SK-N-SH (cell line): ENCODE results near the gene OR51B6. TPM values are rescaled to one million over a fixed set of nuclear protein-coding genes. Genes with fewer than 3 reads are reported as not detected.

Source experiments
- CTCF ChIA-PET: fragments of 300-600, 350-600 bp; formaldehyde crosslinking; extraction: SDS; loops from one replicate; lab custom pipeline; 2021; lab: Yijun Ruan, JAX
- POLR2A ChIA-PET: fragments of 350-600 bp; sonication (Branson Sonifier 250); formaldehyde crosslinking; extraction: SDS; loops from one replicate; lab custom pipeline; 2020; ENCODE audit warnings: antibody characterized with exemption, inconsistent platforms; lab: Yijun Ruan, JAX
- DNase-seq: peaks from one replicate; pipeline ENCODE4 v3.0.0; 2012
- H2AFZ ChIP-seq: fragments of 200-600 bp; sonication (generic); 2 replicates; pipeline ENCODE4 v1.8.1; 2016; ENCODE audit warnings: antibody characterized with exemption, mild to moderate bottlenecking, low read depth
- H3F3A ChIP-seq: fragments of 200-600 bp; sonication (generic); replicated peaks from 2 replicates; pipeline ENCODE3; 2016; ENCODE audit warnings: antibody characterized with exemption, mild to moderate bottlenecking; ENCODE audit not compliant: insufficient read depth
- H3K27ac ChIP-seq, 2 experiments: fragments of 200-500 bp in 1 of 2; fragments of 200-600 bp in 1 of 2; sonication (Bioruptor generic) in 1 of 2; sonication (generic), shearing (Covaris generic) in 1 of 2; 2 replicates each; pipeline versions ENCODE4 v1.5.1 to v1.6.1; 2014 to 2016; ENCODE audit warnings: low read depth in 2 of 2, inconsistent platforms in 1 of 2, low read length in 1 of 2, mild to moderate bottlenecking in 1 of 2, mixed read lengths in 1 of 2
- H3K27me3 ChIP-seq: fragments of 200-600 bp; sonication (generic), shearing (Covaris generic); 2 replicates; pipeline ENCODE4 v1.6.1; 2016; ENCODE audit warnings: mixed run types; ENCODE audit not compliant: insufficient read depth
- H3K36me3 ChIP-seq, 2 experiments: fragments of 200-500 bp in 1 of 2; fragments of 200-600 bp in 1 of 2; sonication (Bioruptor generic) in 1 of 2; sonication (generic) in 1 of 2; replicated peaks in 1 of 2; 2 replicates each; pipeline versions ENCODE3 to v1.5.1; 2014 to 2016; ENCODE audit warnings: low read length in 1 of 2, mild to moderate bottlenecking in 1 of 2; ENCODE audit not compliant: insufficient read depth in 2 of 2, control insufficient read depth in 1 of 2
- H3K4me1 ChIP-seq, 2 experiments: fragments of 200-500 bp in 1 of 2; fragments of 200-600 bp in 1 of 2; sonication (Bioruptor generic) in 1 of 2; sonication (generic), shearing (Covaris generic) in 1 of 2; 2 replicates each; pipeline versions ENCODE4 v1.5.1 to v1.6.1; 2014 to 2016; ENCODE audit warnings: low read depth in 1 of 2, low read length in 1 of 2, mixed run types in 1 of 2; ENCODE audit not compliant: insufficient read depth in 2 of 2, control insufficient read depth in 1 of 2
- H3K4me2 ChIP-seq: fragments of 200-600 bp; sonication (generic), shearing (Covaris generic); 2 replicates; pipeline ENCODE4 v1.6.1; 2017; ENCODE audit warnings: mixed run types
- H3K4me3 ChIP-seq, 2 experiments: fragments of 200-500 bp in 1 of 2; fragments of 200-600 bp in 1 of 2; sonication (Bioruptor generic) in 1 of 2; sonication (generic), shearing (Covaris generic) in 1 of 2; 2 replicates each; pipeline versions ENCODE4 v1.5.1 to v1.8.1; 2014 to 2016; ENCODE audit warnings: low read depth in 2 of 2, inconsistent platforms in 1 of 2, low read length in 1 of 2, mild to moderate bottlenecking in 1 of 2, mixed read lengths in 1 of 2, moderate library complexity in 1 of 2
- H3K79me2 ChIP-seq: fragments of 200-600 bp; sonication (generic); 2 replicates; pipeline ENCODE4 v1.8.1; 2017; ENCODE audit warnings: mild to moderate bottlenecking; ENCODE audit not compliant: insufficient read depth
- H3K9ac ChIP-seq: fragments of 200-600 bp; sonication (generic); 2 replicates; pipeline ENCODE4 v1.6.1; 2017; ENCODE audit warnings: mixed run types
- H3K9me2 ChIP-seq: fragments of 200-600 bp; sonication (generic); 2 replicates; pipeline ENCODE4 v1.6.1; 2017; ENCODE audit warnings: mixed run types
- H3K9me3 ChIP-seq: fragments of 200-600 bp; sonication (generic); 2 replicates; pipeline ENCODE4 v1.6.1; 2017; ENCODE audit warnings: mixed run types, mild to moderate bottlenecking, moderate library complexity
- H4K20me1 ChIP-seq: fragments of 200-600 bp; sonication (generic); 2 replicates; pipeline ENCODE4 v1.6.1; 2017; ENCODE audit warnings: mild to moderate bottlenecking, mixed run types; ENCODE audit not compliant: insufficient read depth
- CHD2 ChIP-seq: fragments of 150-350 bp; IDR thresholded peaks from 2 replicates; pipeline ENCODE4 v1.6.1; 2018; ENCODE audit warnings: low read length; ENCODE audit not compliant: partially characterized antibody
- ELF1 ChIP-seq: IDR thresholded peaks from 2 replicates; pipeline ENCODE4 v1.4.0; 2012
- EP300 ChIP-seq, 2 experiments: IDR thresholded peaks; 2 replicates each; pipeline versions ENCODE4 v1.4.0 to v1.6.1; 2012; ENCODE audit warnings: borderline replicate concordance in 1 of 2, low read depth in 1 of 2, low read length in 1 of 2
- EZH2phosphoT487 ChIP-seq: fragments of 200-600 bp; sonication (generic); IDR thresholded peaks from 2 replicates; pipeline ENCODE4 v1.6.1; 2017; ENCODE audit warnings: low read depth, mixed run types, mild to moderate bottlenecking, antibody characterized with exemption, moderate library complexity, borderline replicate concordance
- FOSL2 ChIP-seq: IDR thresholded peaks from 2 replicates; pipeline ENCODE4 v1.4.0; 2012; ENCODE audit warnings: low read depth, mild to moderate bottlenecking, moderate library complexity, borderline replicate concordance
- FOXJ3 ChIP-seq: sonication (generic); formaldehyde crosslinking; IDR thresholded peaks from 2 replicates; pipeline ENCODE4 v1.5.1; 2020; ENCODE audit warnings: mild to moderate bottlenecking, missing genetic modification reagents
- FOXM1 ChIP-seq: IDR thresholded peaks from 2 replicates; pipeline ENCODE4 v1.4.0; 2012; ENCODE audit warnings: low read depth, mild to moderate bottlenecking
- GATA2 ChIP-seq: sonication (generic); formaldehyde crosslinking; IDR thresholded peaks from 2 replicates; pipeline ENCODE4 v1.5.0; 2020; ENCODE audit warnings: mild to moderate bottlenecking, missing genetic modification reagents
- JUND ChIP-seq: IDR thresholded peaks from 2 replicates; pipeline ENCODE4 v1.4.0; 2012
- MEF2A ChIP-seq: IDR thresholded peaks from 2 replicates; pipeline ENCODE4 v1.4.0; 2012; ENCODE audit warnings: low read depth, borderline replicate concordance
- NFIC ChIP-seq: IDR thresholded peaks from 2 replicates; pipeline ENCODE4 v1.4.0; 2012; ENCODE audit warnings: borderline replicate concordance
- NRF1 ChIP-seq: IDR thresholded peaks from 2 replicates; pipeline ENCODE4 v1.6.1; 2012; ENCODE audit warnings: low read depth, mild to moderate bottlenecking, low read length
- PBX3 ChIP-seq: IDR thresholded peaks from 2 replicates; pipeline ENCODE4; 2012
- POLR2AphosphoS5 ChIP-seq: IDR thresholded peaks from 2 replicates; pipeline ENCODE4 v1.6.1; 2012; ENCODE audit warnings: low read depth, low read length
- RAD21 ChIP-seq: IDR thresholded peaks from 2 replicates; pipeline ENCODE4 v1.6.1; 2012; ENCODE audit warnings: mild to moderate bottlenecking, low read length
- REST ChIP-seq: IDR thresholded peaks from 2 replicates; pipeline ENCODE4 v1.6.1; 2012; ENCODE audit warnings: mild to moderate bottlenecking, low read depth, low read length, moderate library complexity
- RFX5 ChIP-seq: IDR thresholded peaks from 2 replicates; pipeline ENCODE4 v1.6.1; 2012; ENCODE audit warnings: mild to moderate bottlenecking, improper control_type of control experiment, low read length
- RXRA ChIP-seq: IDR thresholded peaks from 2 replicates; pipeline ENCODE4 v1.4.0; 2012; ENCODE audit warnings: low read depth, mild to moderate bottlenecking, borderline replicate concordance
- SIN3A ChIP-seq: IDR thresholded peaks from 2 replicates; pipeline ENCODE4 v1.6.1; 2012; ENCODE audit warnings: low read depth, mild to moderate bottlenecking, low read length, moderate library complexity, borderline replicate concordance
- SMC3 ChIP-seq: IDR thresholded peaks from 2 replicates; pipeline ENCODE4 v1.6.1; 2012; ENCODE audit warnings: low read depth, low read length, improper control_type of control experiment
- TAF1 ChIP-seq: IDR thresholded peaks from 2 replicates; pipeline ENCODE4 v1.6.1; 2012; ENCODE audit warnings: low read depth, mild to moderate bottlenecking, low read length, moderate library complexity, borderline replicate concordance
- USF2 ChIP-seq: fragments of 150-350 bp; IDR thresholded peaks from 2 replicates; pipeline ENCODE4 v1.6.1; 2017; ENCODE audit warnings: antibody characterized with exemption, low read length, low read depth, borderline replicate concordance
- WGBS: methylation state at CpG from one replicate; pipeline ENCODE4 v1.1.6; 2017; ENCODE audit warnings: low lambda C conversion rate; 5-methylcytosine and 5-hydroxymethylcytosine counted together
- polyA plus RNA-seq, 3 experiments: library from polyadenylated mRNA; depleted of rRNA; stranded (reverse); fragments of >200 nt; gene quantifications; 2 replicates each; pipeline ENCODE4 v1.2.3, GENCODE V29; 2012

Gene OR51B6
- polyA plus RNA-seq, 1 of the 3 experiments (the other 2 are of a cell fraction): not detected

GRCh38 chr11:5301846-5302245, 49.5 kb upstream of the OR51B6 start, which contains the start of gene OR51B4 (continued):
- TF ChIP-seq REST (no peak), MEF2A (no peak), FOSL2 (no peak), NFIC (no peak), SIN3A (no peak), FOXJ3 (no peak), FOXM1 (no peak), EP300 (IDR thresholded peaks at IDR 0.05; ENCODE audit: borderline replicate concordance in 1 of 2, low read depth in 1 of 2, low read length in 1 of 2) (no peak), POLR2AphosphoS5 (no peak), SMC3 (no peak), CHD2 (no peak)

- no peak overlapping the region for H3K4me3 ChIP-seq
- H3F3A ChIP-seq: no peaks in the 10 kb centered on the region
- no peak overlapping the region for H3K4me2 ChIP-seq
- no peaks in the 10 kb centered on the region for H3K79me2 ChIP-seq
- no peak for TF ChIP-seq CHD2
- TF ChIP-seq SIN3A: no peak
- no peak for TF ChIP-seq GATA2
- TF ChIP-seq REST: no peak
- no peak for TF ChIP-seq USF2
- TF ChIP-seq JUND: no peak
- TF ChIP-seq RAD21: no peak
- no peak for TF ChIP-seq PBX3
- TF ChIP-seq FOXJ3: no peak
- no peak for TF ChIP-seq FOXM1
- no peak for TF ChIP-seq RFX5
- no peak for TF ChIP-seq ELF1
- TF ChIP-seq TAF1: no peak
- no peak for TF ChIP-seq EZH2phosphoT487
- TF ChIP-seq NRF1: no peak
- TF ChIP-seq RXRA: no peak
- no peaks in the 10 kb centered on the region for H3K4me1 ChIP-seq
- H3K9ac ChIP-seq: no peak overlapping the region
- H2AFZ ChIP-seq: no peak overlapping the region
- no peak for DNase-seq
- 11% methylated on average over 5 of the region's 5 CpGs for WGBS
- no peaks in the 10 kb centered on the region for H3K36me3 ChIP-seq
- H3K27ac ChIP-seq: no peak overlapping the region
- H4K20me1 ChIP-seq: no peaks in the 10 kb centered on the region
- CTCF ChIA-PET: no interaction called here
- no peaks in the 10 kb centered on the region; the same call in 1 of the 2 replicates for H3K27me3 ChIP-seq
- no peaks in the 10 kb centered on the region for H3K9me2 ChIP-seq
- POLR2A ChIA-PET: no interaction called here
- H3K9me3 ChIP-seq: no peaks in the 10 kb centered on the region
Measured at GRCh38 chr11:5303626-5304025, 47.7 kb upstream of the OR51B6 start.
